ENCODE results near the gene RIN1. TPM values are rescaled to one million over a fixed set of nuclear protein-coding genes. Genes with fewer than 3 reads are reported as not detected.

RIN1 gene
- total RNA-seq, 2 donors from 2014 or later, result 12.8 to 16.9 TPM

DNA sequence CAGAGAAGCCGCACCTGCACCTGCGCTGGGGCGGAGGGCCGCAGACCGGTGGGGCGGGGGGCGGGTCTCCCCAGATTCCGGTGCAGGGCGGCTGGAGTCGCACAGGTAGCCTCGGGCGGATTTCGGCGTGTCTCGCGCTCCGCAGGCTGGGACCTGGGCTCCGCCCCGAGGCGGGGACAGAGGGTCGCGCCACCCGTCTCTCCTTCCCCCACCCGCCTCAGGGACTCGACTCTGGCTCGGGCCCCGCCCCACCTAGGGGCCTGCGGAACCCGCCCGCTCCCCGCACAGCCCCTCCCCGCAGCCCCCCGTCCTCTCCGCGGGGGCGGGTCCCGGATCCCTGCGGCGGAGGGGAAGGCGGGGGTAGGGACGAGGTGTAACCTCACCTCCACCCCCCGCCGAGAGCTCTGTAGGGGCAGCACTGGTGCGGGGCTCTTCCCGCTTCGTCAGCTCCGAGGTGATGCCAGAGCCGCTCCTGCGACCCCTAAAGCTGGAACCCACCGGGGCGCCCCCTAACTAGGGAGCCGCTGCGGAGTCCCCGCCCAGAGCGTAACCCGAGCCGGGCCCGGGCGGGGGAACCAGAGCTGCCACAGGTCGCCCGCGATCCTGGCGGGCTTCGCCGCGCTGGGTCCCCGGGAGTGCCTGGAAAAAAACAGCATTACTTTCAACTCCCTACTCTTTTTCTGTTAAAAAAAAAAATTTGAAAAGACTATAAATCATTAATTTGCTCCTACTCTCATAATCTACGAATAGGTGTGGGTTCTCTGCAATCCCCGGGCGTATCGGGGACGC is 35.6 kb upstream of the RIN1 start, which contains the start of gene SLC29A2:
Gene SLC29A2, minus strand, starts transcription at position 134 of the 789 bp plus-strand sequence. CDS start 169 bp downstream, outside the sequence.
- WGBS, result under 1% methylated on average over 52 of the region's 72 CpGs
- DNase-seq (ENCODE audit: low spot score), result peak; percentile 90
- H3K27ac ChIP-seq, result peak within 1 kb of the TSS; percentile 91 to 93
- no peaks in the 10 kb centered on the region for H3K4me1 ChIP-seq (replicated peaks)
- peak within 1 kb of the TSS; percentile 60 to 63 for H3K4me3 ChIP-seq
- H3K27me3 ChIP-seq (replicated peaks; ENCODE audit: insufficient read depth), result no peaks in the 10 kb centered on the region
- intact Hi-C loops (cut with DNase I), result no loop called here
- TF ChIP-seq, protein P1, sequence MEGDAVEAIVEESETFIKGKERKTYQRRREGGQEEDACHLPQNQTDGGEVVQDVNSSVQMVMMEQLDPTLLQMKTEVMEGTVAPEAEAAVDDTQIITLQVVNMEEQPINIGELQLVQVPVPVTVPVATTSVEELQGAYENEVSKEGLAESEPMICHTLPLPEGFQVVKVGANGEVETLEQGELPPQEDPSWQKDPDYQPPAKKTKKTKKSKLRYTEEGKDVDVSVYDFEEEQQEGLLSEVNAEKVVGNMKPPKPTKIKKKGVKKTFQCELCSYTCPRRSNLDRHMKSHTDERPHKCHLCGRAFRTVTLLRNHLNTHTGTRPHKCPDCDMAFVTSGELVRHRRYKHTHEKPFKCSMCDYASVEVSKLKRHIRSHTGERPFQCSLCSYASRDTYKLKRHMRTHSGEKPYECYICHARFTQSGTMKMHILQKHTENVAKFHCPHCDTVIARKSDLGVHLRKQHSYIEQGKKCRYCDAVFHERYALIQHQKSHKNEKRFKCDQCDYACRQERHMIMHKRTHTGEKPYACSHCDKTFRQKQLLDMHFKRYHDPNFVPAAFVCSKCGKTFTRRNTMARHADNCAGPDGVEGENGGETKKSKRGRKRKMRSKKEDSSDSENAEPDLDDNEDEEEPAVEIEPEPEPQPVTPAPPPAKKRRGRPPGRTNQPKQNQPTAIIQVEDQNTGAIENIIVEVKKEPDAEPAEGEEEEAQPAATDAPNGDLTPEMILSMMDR (IDR thresholded peaks at IDR 0.05), result no peak
- peak; percentile 28 for TF ChIP-seq POLR2AphosphoS5 (IDR thresholded peaks at IDR 0.05)
- H3K36me3 ChIP-seq, result no peaks in the 10 kb centered on the region
- no peaks in the 10 kb centered on the region for H3K9me3 ChIP-seq

DNA sequence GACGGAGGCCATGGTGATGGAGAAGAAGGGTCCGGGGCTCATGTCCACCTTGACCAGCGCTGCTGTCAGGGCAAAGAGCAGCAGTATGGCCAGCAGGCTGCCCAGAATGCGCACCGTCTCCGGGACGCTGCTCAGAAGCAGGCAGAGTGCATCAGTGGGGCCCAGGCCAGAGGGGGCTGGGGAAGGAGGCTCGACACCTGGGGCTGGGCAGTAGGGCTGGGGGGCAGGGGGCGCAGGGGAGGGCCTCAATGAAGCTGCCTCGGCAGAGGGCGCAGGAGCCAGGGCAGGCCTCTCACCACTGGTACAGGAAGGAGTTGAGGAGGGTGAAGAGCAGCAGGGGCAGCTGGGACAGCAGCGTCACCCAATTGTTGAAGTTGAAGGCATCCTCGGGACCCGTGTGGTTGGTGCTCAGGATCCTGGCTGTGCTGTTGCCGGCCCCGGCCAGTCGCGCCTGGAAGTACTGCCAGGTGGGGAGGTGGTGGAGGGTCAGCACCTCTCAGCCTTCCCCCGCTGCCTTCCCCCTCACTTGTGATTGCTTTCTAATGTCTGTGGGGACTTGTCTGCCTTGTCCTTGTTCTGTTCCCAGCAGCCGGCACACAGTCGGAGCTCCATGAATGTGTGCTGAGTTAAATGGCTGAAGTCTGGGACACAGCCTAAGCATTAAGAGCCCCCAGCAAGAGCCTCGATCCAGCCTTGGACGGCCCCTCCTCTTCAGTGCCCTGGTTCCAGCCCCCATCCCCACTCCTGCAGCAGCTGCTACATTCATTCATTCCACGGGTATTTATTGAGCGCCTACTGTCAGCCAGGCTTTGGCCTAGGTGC is 33.0 kb upstream of the RIN1 start:
- Histone ChIP-seq H3K4me3 (no peak overlapping the region), H3K27me3 (replicated peaks; ENCODE audit: insufficient read depth) (no peaks in the 10 kb centered on the region), H3K27ac (no peak overlapping the region), H3K9me3 (no peaks in the 10 kb centered on the region), H3K4me1 (replicated peaks) (no peaks in the 10 kb centered on the region), H3K36me3 (no peaks in the 10 kb centered on the region)
- intact Hi-C loops (cut with DNase I), result no loop called here
- TF ChIP-seq, protein P1 (IDR thresholded peaks at IDR 0.05), result no peak
- TF ChIP-seq POLR2A (IDR thresholded peaks at IDR 0.05) (no peak), POLR2AphosphoS5 (IDR thresholded peaks at IDR 0.05) (no peak)
- no peak for DNase-seq (ENCODE audit: low spot score)
- WGBS, result 89% methylated on average over 24 of the region's 25 CpGs

DNA sequence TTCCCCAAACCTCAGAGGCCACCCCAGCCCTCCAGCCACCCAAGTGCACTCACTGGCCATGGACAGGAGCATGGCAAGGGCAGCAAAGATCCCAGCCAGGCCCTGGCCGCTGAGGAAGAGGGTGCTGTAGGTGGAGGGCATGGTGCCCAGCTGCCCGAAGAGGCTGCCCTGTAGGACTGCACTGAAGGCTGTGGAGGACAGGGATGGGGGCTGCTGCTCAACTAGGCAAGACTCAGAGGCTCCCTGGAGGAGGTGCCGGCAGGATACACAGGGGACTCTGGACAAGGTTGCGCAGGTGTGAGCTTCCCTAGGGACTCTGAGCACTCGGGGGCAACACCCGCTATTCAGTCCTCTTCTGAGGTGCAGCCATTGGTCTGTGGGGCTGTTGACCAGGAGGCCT is 32.2 kb upstream of the RIN1 start:
- 94% methylated on average over 6 of the region's 6 CpGs for WGBS
- no peaks in the 10 kb centered on the region for H3K9me3 ChIP-seq
- no peaks in the 10 kb centered on the region for H3K36me3 ChIP-seq
- H3K4me1 ChIP-seq (replicated peaks), result no peaks in the 10 kb centered on the region
- H3K27ac ChIP-seq, result no peak overlapping the region
- TF ChIP-seq POLR2A (IDR thresholded peaks at IDR 0.05) (no peak), POLR2AphosphoS5 (IDR thresholded peaks at IDR 0.05) (no peak)
- TF ChIP-seq, protein P1 (IDR thresholded peaks at IDR 0.05), result no peak
- no peak for DNase-seq (ENCODE audit: low spot score)
- intact Hi-C loops (cut with DNase I), result no loop called here
- no peaks in the 10 kb centered on the region for H3K27me3 ChIP-seq (replicated peaks; ENCODE audit: insufficient read depth)
- no peak overlapping the region for H3K4me3 ChIP-seq

DNA sequence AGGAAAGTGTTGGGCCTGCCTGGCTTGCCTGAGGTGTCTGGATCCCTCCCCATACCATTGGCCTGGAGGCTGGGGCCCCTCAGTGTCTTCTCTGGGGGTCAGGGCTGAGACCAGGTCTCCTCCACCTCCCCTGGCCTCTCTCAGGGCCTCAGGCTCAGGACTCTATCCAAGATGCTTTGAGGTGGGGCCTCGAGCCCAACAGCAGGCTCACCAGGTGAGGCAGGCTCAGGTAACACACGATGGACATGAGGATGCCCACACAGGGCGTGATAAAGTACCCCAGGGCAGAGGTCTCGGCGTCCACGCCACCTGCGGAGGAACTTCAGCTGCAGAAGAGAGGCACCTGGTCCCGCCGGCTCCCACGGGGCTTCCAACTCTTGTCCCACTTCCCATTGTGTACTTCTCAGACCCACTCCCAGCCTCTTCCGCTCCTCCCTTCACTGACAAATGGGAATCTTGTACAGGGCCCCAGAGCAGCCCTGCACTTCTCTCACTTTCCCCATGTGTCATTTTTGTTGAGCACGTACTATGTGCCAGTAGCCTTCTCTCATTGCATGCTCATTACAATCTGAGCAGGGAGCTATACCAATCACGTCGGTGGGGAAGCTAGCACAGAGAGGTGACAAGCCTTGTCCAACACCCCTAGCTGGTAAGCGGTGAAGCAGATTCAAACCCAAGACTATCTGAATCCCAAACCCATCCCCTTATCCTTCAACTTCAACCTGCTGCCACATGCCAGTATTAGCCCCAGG is 31.5 kb upstream of the RIN1 start:
- Histone ChIP-seq H3K4me3 (no peak overlapping the region), H3K27ac (no peak overlapping the region), H3K36me3 (no peaks in the 10 kb centered on the region), H3K4me1 (replicated peaks) (no peaks in the 10 kb centered on the region), H3K27me3 (replicated peaks; ENCODE audit: insufficient read depth) (no peaks in the 10 kb centered on the region), H3K9me3 (no peaks in the 10 kb centered on the region)
- TF ChIP-seq POLR2A (IDR thresholded peaks at IDR 0.05), result no peak
- TF ChIP-seq, protein P1 (IDR thresholded peaks at IDR 0.05), result no peak
- no peak for TF ChIP-seq POLR2AphosphoS5 (IDR thresholded peaks at IDR 0.05)
- intact Hi-C loops (cut with DNase I), result no loop called here
- 88% methylated on average over 14 of the region's 15 CpGs for WGBS
- DNase-seq (ENCODE audit: low spot score), result no peak

All from prostate gland (tissue), 2 donors.